ENCODE data around the gene CALY. TPM values are rescaled to one million over a fixed set of nuclear protein-coding genes. Genes with fewer than 3 reads are reported as not detected.

CALY gene
- total and polyA plus RNA-seq, 8 donors: 0.22 to 0.55 (median 0.27) TPM; not detected in 5

DNA sequence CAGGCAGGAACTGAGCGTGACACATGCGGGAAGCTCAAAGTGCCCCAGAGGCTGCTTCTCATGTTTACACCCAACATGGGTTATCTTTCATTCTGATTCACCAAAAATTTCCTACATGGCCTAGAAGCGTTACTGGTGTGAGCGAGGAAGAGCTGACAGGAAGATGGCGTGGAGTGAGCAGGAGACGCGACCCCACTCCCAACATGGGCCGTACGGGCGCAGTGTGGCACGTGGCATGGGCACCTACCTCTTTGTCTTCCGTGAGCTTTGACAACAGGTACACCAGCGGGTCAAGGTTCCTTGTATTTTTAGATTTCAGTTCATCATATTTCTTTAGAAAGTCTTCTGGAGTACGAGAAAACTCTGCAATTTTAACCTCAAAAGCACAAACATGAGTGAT lies 37.0 kb downstream of the CALY start:
- DNase-seq: peak in 1 of 4 donors; percentile 46
- no peaks in the 10 kb centered on the region for H3K27me3 ChIP-seq
- no peak overlapping the region for H3K27ac ChIP-seq
- intact Hi-C loops (cut with DNase I): no loop called here
- no peaks in the 10 kb centered on the region for H3K9me3 ChIP-seq
- ATAC-seq: no peak
- no peak overlapping the region for H3K4me3 ChIP-seq
- peaks cover 0 to 80% of the 10 kb centered on the region in 2 donors for H3K36me3 ChIP-seq
- peaks cover 0 to 8% of the 10 kb centered on the region in 2 donors for H3K4me1 ChIP-seq
- TF ChIP-seq, protein P1, sequence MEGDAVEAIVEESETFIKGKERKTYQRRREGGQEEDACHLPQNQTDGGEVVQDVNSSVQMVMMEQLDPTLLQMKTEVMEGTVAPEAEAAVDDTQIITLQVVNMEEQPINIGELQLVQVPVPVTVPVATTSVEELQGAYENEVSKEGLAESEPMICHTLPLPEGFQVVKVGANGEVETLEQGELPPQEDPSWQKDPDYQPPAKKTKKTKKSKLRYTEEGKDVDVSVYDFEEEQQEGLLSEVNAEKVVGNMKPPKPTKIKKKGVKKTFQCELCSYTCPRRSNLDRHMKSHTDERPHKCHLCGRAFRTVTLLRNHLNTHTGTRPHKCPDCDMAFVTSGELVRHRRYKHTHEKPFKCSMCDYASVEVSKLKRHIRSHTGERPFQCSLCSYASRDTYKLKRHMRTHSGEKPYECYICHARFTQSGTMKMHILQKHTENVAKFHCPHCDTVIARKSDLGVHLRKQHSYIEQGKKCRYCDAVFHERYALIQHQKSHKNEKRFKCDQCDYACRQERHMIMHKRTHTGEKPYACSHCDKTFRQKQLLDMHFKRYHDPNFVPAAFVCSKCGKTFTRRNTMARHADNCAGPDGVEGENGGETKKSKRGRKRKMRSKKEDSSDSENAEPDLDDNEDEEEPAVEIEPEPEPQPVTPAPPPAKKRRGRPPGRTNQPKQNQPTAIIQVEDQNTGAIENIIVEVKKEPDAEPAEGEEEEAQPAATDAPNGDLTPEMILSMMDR (IDR thresholded peaks at IDR 0.05): no peak

DNA sequence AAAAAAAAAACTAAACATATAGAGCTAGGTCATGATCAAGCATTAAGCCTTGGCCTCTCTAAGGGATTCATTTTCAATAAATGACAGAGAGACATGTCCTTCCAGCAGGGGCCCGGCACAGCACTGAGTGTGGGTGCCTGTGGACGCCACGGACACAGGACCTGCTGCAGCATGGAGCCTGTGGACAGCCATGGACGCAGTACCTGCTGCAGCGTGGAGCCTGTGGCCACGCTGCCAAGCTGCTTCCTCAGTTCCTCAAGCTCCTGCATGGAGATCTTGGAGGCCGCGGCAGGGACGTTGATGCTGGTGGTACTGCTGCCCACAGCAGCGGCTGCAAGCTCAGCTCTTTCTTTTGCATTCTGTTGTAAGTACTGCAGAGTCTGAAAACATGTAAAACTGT lies 37.5 kb downstream of the CALY start:
- Histone ChIP-seq H3K4me1 (peaks cover 0 to 7% of the 10 kb centered on the region in 2 donors), H3K9me3 (no peaks in the 10 kb centered on the region), H3K27ac (no peak overlapping the region), H3K36me3 (peaks cover 0 to 86% of the 10 kb centered on the region in 2 donors), H3K4me3 (no peak overlapping the region), H3K27me3 (no peaks in the 10 kb centered on the region)
- ATAC-seq (no peak), DNase-seq (peak in 1 of 4 donors; percentile 39)
- TF ChIP-seq, protein P1 (IDR thresholded peaks at IDR 0.05): no peak
- intact Hi-C loops (cut with DNase I): no loop called here

GRCh38 chr10:133298466-133298865 lies 38.2 kb downstream of the CALY start:
- TF ChIP-seq, protein P1 (IDR thresholded peaks at IDR 0.05): no peak
- Histone ChIP-seq H3K4me3 (no peak overlapping the region), H3K9me3 (no peaks in the 10 kb centered on the region), H3K27me3 (no peaks in the 10 kb centered on the region), H3K27ac (no peak overlapping the region), H3K36me3 (peaks cover 0 to 93% of the 10 kb centered on the region in 2 donors), H3K4me1 (peaks cover 0 to 6% of the 10 kb centered on the region in 2 donors)
- no peak for ATAC-seq
- DNase-seq: peak in 1 of 4 donors; percentile 64
- intact Hi-C loops (cut with DNase I): no loop called here

DNA sequence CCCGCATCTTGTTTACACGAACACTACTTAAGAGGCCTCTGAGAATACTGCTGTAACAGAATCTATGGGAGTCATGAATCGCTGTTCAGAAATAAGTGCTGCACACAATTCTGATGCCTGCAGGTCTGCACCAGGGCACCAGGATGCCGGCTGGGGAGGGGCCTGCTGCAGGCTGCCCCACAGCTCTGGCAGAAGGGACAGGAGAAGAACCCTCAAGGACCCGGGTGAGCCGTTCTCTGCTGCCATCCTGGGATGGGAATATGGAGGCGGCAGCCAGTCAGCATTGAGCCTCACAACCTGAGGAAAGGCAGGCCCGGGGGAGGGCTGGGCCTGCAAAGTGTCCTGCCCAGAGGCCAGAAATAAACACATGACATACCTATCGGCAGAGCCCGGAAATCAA lies 39.2 kb downstream of the CALY start:
- TF ChIP-seq, protein P1 (IDR thresholded peaks at IDR 0.05): no peak
- H3K4me3 ChIP-seq: no peak overlapping the region
- no peaks in the 10 kb centered on the region for H3K9me3 ChIP-seq
- H3K27ac ChIP-seq: no peak overlapping the region
- no peaks in the 10 kb centered on the region for H3K27me3 ChIP-seq
- intact Hi-C loops (cut with DNase I): no loop called here
- H3K36me3 ChIP-seq: peaks cover 0 to 100% of the 10 kb centered on the region in 2 donors
- DNase-seq (peak in 1 of 4 donors; percentile 59), ATAC-seq (no peak)
- peaks cover 0 to 16% of the 10 kb centered on the region in 2 donors for H3K4me1 ChIP-seq

DNA sequence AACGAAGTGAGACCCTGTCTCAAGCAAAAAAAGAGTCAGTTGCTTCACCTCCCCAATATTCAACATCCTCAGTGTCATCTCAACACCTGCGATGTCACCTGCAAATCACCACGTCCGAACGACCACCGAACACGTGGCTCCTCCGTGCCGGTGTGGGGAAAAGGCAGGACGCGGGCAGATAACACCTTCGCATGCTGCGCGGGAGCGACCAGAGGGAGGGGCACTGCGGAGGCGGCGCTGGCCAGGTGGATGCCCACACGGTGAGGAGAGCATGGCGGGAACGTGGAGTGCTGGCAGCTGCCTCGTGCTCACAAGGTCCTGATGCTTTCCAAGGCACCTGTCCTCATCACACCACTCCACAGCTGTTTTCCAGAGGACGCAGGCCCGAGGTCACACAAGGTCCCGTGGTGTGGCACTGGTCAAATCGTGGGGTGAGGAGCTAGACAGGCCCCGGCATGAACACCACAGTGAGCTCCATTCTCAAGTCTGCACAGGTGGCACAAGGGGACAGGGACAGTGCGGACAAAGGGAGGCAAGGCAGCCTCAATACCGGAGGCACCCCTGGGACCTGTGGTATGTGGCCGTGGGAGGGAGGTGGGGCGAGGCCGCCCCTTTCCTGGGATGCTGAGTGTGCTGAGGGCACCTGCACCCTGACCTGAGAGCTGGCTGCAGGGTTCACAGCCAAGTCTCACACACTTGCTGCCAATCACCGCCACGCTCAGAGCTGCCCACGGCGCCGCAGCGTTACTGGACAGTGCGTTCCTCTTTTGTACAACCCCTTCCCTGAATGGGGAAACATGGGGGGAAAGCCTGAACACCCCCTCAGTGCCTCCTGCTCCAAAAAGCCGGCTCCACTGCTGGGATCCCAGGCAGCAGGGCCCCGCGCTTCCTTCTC lies 41.0 kb downstream of the CALY start:
- Histone ChIP-seq H3K27ac (peak overlapping the region in 1 of 2 donors; percentile 52), H3K9me3 (no peaks in the 10 kb centered on the region), H3K4me3 (no peak overlapping the region), H3K4me1 (peaks cover 0 to 18% of the 10 kb centered on the region in 2 donors), H3K36me3 (peaks cover 0 to 89% of the 10 kb centered on the region in 2 donors), H3K27me3 (no peaks in the 10 kb centered on the region)
- TF ChIP-seq, protein P1 (IDR thresholded peaks at IDR 0.05): no peak
- ATAC-seq (no peak), DNase-seq (peak in 1 of 4 donors; percentile 75)
- intact Hi-C loops (cut with DNase I): no loop called here

Data from left lung (tissue), 10 donors.